Muscle of back (tissue), 11 donors: ENCODE data around the gene IFI44L. TPM values are rescaled to one million over a fixed set of nuclear protein-coding genes. Genes with fewer than 3 reads are reported as not detected.

Source experiments
- DNase-seq, 3 donors: peaks; one replicate each; pipeline versions ENCODE4 v3.0.0 to v3.0.0-alpha.2; 2013
- polyA plus RNA-seq, 10 donors: library from polyadenylated mRNA; unstranded; fragments of 120-200 nt; gene quantifications; one replicate each; pipeline ENCODE4 v1.2.1, GENCODE V29; 2013; ENCODE audit not compliant: insufficient read length in 10 of 10

IFI44L gene
- polyA plus RNA-seq, 10 donors = 1.4 to 3.0 (median 2.4) TPM

DNA sequence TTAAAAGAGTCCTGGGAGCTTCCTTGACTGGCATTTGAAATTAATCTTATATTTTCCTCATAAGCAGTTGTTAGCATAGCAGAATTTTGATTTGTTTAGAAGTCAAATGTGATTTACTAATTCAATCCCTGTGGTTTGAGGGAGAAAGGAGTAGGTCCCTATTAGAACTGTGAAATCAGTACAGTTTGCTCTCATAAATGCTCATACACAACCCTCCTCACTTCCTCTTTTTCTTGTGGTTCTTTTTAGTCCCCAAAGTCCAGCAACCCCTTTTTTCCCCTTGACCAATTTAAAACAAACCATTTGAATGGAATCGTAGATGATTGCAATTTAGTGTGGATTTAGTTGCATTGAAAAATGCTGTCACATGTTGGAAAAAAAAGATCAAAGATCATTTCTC lies 20.2 kb downstream of the IFI44L start:
- DNase-seq = no peak

DNA sequence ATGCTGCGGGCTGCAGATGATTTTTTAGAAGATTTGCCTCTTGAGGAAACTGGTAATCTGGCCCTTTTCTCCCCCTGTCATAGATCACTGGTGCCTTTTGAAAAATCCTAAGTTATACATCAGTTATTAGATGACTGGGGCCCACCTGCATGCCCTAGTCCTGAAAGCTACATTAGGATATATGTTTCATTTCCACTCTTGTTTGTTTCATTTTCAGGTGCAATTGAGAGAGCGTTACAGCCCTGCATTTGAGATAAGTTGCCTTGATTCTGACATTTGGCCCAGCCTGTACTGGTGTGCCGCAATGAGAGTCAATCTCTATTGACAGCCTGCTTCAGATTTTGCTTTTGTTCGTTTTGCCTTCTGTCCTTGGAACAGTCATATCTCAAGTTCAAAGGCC lies 21.3 kb downstream of the IFI44L start:
- DNase-seq = no peak

DNA sequence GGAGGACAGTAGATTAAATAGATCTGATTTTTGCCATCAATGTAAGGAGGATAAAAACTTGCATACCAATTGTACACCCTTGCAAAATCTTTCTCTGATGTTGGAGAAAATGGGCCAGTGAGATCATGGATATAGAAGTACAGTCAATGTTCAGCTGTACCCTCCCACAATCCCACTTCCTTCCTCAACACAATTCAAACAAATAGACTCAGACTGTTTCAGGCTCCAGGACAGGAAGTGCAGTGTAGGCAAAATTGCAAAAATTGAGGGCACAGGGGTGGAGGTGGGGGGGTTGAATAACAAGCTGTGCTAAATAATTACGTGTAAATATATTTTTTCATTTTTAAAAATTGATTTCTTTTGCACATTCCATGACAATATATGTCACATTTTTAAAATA lies 25.5 kb downstream of the IFI44L start:
- DNase-seq = no peak

DNA sequence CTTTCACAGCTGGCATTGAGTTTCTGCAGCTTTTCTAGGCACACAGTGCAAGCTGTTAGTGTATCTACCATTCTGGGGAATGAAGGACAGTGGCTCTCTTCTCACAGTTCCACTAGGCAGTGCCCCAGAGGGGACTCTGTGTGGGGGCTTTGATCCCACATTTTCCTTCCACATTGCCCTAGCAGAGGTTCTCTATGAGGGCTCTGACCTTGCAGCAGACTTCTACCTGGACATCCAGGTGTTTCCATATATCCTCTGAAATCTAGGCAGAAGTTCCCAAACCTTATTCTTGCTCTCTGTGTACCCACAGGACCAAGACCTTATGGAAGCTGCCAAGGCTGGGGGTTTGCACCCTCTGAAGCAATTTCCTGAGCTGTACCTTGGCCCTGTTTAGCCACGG lies 27.0 kb downstream of the IFI44L start:
- DNase-seq = no peak

DNA sequence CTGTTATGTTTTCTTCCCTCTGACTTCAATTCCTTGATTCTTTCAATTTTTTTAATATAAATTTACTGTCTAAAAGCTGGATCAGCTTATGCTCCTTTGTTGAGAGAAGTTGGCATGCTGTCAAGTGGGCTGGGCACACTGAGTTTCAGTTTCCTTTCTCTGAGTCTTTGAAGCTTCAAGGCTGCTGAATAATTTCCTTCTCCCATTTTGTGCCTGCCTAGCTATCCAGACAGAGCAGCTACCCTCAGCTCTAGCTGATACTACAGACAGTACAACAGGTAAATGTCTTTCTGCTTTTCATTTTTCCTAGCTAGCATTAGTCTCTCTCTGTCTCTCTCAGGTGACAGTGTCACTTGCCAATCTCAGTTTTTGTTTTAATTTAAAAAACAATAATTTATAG lies 29.4 kb downstream of the IFI44L start, which contains the start of gene IFI44:
Gene IFI44 (plus strand): TSS at position 204 of the 400 bp plus-strand sequence. CDS start 365 bp downstream, outside the sequence.
- DNase-seq = peak; percentile 79 to 89 (median 85)

DNA sequence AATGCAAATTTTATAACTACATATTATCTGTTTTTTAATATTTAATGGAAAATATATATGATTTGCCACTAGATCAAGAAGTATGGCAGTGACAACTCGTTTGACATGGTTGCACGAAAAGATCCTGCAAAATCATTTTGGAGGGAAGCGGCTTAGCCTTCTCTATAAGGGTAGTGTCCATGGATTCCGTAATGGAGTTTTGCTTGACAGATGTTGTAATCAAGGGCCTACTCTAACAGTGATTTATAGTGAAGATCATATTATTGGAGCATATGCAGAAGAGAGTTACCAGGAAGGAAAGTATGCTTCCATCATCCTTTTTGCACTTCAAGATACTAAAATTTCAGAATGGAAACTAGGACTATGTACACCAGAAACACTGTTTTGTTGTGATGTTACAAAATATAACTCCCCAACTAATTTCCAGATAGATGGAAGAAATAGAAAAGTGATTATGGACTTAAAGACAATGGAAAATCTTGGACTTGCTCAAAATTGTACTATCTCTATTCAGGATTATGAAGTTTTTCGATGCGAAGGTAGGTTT lies 29.9 kb downstream of the IFI44L start:
- DNase-seq = peak in 2 of 3 donors; percentile 15 to 59

DNA sequence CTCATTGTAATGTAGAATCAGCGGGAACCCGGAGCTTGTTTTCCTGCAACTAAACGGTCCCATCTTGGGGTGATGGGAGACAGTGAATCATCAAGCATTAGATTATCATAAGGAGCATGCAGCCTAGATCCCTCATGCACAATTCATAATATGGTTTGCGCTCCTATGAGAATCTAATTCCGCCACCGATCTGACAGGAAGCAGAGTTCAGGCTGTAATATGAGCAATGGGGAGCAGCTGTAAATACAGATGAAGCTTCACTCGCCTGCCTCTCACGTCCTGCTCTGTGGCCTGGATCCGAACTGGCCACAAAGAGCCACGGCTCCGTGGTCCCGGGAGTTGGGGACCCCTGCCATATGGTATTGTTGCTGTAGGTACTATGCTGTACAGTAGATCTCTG lies 31.0 kb downstream of the IFI44L start:
- DNase-seq = peak; percentile 32 to 77 (median 62)

DNA sequence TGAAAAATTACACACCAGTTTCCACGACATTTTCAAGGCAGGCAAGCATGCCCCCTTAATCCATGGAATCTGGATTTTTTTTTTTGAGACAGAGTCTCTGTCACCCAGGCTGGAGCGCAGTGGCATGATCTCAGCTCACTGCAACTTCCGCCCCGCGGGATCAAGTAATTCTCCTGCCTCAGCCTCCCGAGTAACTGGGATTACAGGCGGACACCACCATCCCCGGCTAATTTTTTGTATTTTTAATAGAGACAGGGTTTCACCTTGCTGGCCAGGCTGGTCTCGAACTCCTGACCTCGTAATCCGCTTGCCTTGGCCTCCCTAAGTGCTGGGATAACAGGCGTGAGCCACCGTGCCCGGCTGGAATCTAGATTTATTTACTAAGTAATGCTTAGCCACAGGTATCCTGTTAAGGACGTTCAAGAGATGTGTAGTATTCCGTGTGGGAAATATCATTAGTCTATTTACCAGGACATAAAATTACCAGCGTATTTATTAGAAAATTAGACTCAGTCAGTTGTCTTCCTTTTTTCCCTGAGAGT lies 31.8 kb downstream of the IFI44L start:
- no peak for DNase-seq

DNA sequence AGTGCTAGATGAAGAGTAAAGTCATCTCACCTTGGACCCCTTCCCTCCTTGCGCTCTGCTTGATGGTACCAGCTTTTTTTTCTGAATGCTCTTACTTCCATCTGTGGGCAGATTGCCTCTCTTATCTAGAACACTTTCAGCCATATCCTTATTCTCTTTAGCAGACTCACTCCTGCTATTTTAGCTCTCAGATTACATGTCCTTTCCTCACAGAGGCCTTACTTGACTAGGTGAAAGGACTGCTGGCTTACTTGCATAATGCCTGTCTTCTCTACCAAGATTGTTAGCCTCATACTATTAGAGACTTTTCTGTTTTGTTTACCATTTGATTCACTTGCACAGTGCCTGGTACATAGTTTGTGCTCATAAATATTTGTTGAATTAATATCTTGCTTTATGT lies 38.7 kb downstream of the IFI44L start:
- DNase-seq = no peak

DNA sequence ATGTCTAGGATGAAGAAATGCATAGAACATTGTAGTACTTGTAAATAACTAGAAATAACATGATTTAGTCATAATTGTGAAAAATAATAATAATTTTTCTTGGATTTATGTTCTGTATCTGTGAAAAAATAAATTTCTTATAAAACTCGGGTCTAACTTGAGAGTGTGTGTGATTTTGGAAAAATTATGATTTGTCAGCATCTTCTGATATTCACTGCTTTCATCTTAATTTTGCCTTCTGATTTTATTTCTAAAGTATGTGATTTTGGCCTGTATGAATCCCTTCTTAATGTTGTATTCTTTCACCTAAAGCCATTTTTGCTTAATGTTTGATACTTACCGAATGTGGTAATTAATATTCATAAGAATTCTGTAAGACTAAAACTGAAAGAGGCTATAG lies 43.7 kb downstream of the IFI44L start:
- DNase-seq = no peak

DNA sequence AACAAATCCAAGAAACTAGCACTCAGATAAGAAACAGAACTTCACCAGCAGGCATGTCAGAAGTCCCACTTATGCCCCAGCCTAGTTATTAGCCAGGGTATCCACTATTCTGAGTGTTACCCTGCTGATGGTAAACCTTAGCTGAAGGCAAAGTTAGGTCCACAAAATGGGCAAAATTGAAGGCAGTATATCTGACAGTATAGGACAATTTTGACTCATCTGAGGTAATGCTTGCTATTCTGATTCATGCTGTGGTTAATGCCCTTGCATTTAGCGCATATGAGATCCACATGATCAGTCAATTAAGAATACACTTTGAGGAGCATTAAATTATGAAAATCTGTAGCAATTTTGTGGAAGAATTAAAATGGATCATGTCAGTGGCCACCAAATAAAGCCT lies 44.5 kb downstream of the IFI44L start:
- no peak for DNase-seq

DNA sequence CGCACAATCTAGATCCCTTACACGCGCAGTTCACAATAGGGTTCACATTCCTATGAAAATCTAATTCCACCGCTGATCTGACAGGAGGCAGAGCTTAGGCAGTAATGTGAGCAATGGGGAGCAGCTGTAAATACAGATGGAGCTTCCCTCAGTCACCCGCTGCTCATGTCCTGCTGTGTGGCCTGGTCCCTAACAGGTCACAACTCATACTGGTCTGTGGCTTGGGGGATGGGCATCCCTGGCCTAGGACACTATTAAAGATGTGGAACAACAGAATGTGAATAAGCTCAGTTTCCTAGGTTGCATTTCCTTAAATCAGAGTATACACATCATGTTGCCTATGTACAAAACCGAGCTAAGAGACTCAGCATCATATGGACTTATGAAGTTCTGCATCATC lies 45.6 kb downstream of the IFI44L start:
- no peak for DNase-seq

DNA sequence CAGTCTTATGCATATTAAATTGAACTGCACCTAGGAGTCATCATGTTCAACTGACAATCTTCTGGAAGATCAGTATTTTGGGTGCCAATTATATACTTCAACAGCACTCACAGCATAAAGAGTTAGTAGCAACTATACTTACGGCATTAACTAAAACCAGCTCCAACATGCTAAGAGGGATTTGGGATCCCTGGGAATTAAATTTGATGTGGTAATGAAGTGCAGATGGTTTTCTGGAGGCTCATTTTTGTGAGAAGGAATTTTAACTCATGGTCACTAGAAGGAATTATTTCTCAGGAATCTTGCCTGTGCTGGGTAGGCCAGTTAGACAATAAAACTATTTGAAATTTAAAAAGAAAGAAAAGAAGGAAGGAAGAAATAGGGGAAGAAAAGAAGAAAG lies 47.7 kb downstream of the IFI44L start:
- DNase-seq = no peak

DNA sequence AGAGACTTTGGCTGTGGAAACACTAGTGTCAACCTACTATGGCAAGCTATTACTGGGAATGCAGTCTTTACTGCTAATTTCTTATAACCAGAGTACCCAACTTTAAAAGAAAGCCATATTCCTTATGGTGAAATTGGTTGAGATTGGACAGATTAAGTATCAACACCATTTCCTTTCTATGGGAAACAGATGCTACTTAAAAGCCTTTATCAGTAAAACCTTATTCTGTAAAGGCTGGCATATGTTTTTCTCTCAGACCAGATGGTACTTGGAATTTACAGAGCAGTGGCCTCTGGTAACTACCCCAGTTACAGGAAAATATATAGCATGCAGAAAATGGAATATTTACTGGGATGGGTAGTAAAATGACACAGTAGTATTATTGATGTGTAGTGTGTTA lies 48.2 kb downstream of the IFI44L start:
- no peak for DNase-seq

DNA sequence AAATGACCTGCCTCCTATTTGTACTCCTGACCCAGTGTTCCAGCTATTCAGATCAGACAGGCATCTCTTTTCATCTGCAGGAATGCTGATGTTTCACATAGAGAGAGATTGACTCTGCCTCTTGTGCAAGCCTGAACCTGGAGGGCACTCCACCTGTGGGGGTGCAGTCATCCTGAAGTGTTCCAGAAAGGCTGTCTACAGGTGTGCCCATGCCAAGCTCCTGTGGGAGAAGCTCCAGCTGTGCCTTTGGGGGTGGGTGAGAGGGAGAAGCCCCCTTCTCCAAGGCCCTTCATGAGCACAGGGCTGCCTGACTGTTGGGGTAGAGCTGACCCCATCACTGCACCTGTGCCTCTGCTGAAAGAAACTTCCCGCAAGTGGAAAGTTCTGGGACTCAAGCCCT lies 52.2 kb downstream of the IFI44L start:
- no peak for DNase-seq

DNA sequence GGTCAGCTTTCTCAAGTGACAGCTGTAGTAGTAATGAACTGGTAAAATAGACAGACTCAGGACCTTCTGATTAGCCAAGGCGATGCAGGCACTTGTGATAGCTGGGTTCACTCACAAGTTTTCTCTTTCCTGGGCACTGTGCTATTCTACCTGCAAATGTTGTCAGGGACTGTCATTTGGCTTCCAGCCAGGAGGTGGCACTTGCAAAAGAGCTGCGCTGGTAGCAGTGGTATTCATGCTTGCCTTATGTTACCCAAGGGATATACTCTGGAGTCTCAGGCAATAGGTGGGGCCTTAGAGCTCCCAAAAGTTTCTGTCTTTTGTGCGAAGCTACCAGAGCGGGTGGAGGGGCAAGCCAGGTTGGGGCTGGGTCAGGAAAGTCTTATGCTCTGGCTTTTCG lies 52.9 kb downstream of the IFI44L start:
- no peak for DNase-seq

DNA sequence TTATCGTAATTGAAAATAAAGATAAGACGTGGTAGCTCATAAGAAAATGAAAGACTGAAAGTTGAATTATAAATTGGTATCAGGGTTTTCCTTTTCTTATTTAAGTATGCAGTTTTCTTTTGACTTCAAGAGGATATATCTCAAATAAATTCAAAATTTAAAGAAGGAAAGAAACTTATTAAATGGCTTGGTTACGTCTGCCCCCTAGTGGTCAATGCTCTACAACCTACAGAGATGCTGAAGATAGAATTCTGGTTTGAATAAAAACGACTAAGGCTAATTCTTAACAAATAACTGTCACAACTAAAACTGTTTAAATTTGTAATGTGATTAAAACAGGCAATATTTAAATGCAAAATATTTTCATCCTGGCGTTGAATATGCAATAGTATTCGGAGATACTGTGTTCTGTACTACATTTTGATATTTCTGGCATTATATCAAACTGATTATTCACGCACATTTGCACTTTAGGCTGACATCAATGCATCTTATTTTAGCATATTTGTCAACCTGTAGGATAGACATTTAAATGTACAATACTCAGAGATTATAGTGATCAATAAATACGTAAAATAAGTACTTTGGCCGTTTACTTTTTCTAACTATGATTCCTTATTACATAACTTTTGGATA lies 56.2 kb downstream of the IFI44L start:
- peak; percentile 64 to 81 (median 68) for DNase-seq

DNA sequence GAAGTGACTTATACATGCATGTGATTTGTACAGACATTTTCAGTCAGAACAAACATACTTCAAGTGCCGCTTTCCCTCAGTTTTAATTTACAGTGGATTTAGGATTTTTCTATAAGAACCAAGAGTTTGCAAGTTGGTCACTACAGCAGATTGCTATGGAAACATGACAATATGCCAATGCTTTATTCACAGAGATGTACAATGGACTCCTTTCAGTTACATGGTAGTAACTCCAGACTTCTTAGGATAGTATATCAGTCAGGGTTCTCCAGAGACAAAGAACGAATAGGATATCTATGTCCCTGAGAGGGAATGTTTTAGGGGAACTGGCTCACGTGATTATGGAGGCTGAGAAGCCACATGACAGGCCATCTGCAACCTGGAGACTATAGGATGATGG lies 56.7 kb downstream of the IFI44L start:
- DNase-seq = peak in 1 of 3 donors; percentile 13

DNA sequence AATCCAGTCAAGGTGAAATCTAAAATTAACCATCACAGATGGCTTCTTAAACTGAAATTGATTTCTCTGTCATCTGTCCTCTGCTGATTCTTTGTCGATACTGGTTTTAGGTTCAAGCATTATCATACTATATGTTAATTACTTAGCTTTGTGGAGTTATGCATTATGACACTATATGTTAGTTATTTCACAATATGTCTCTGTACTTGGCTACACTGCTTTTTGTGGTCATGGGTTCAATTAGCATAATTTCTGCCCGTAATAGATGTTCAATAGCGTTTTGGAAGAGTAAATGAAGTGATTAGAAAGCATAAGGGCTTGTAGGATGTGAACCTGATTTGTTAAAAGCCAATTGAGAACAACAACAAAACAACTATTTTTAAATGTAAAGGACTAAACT lies 57.5 kb downstream of the IFI44L start:
- DNase-seq = no peak

DNA sequence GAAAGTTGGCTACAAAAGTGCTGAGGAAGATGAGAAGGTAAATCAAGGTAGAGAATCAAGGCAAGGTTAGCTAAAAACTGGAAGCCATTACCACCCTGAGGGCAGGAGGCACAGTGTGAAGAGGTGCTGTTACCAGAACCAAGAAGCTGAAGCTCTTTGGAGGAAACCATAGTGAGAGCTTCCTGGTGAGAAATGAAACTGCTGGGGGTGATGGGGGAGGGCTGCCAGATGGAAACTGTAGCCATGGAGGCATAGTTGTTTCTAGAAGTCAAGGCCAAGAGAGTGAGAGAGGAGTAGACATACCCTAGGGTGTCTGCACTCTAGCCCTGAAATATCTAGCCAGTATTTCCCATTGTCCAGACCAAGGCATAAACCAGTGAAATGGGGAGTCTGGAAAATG lies 58.1 kb downstream of the IFI44L start:
- no peak for DNase-seq

DNA sequence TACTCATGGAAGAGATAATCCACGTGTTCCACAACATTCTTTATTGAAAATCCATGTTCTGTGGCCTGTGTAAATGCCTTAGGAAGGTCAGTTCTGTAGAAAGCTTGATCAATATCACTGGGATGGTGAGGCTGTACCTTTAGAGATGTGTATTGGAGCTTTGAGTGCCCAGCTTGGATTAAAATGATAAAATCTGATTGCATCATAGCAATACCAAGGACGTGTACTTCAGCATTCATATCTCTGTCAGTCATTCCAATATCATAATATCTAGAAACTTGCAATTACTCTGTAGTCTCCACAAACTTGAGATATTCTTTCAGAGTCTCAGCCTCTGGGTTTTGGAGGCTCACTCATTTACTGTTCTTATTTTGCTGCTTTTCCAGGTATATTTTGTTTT lies 61.0 kb downstream of the IFI44L start:
- DNase-seq = no peak

DNA sequence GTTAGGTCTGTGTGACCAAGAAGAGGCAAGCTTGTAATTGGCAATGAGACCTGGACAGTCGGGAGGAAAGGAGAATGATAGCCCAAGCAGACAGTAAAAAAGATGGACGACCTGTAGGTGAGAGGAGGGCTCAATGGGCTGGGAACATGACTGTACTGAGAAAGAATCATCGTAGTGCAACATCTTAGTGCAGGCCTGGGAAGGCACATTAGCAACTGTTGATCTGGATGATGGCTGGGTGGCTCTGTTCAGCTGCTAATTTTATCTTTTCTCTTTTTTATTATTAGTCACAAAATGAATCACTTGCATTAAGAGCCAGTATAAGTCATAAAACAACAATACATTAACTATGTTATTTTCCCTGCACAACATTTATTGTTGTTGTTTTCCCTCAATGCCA lies 62.2 kb downstream of the IFI44L start:
- DNase-seq = no peak

DNA sequence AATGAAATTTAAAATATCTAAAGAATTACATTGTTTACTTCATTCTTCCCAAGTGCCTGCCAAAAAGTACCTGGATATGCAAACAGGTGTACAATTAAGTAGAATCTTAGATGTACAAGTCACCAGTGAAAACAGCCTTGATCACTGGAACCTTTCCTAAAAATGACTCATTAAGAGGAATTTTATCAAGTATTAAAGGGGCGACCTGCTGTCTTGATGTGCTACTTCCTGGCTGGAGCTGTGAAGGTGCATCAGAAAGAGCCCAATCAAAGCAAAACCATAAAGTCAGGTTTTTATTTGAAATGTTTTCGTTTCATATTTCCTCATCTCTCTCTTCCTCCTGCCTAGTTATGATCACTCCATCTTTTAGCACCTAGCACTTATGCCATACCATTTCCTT lies 62.8 kb downstream of the IFI44L start:
- no peak for DNase-seq

DNA sequence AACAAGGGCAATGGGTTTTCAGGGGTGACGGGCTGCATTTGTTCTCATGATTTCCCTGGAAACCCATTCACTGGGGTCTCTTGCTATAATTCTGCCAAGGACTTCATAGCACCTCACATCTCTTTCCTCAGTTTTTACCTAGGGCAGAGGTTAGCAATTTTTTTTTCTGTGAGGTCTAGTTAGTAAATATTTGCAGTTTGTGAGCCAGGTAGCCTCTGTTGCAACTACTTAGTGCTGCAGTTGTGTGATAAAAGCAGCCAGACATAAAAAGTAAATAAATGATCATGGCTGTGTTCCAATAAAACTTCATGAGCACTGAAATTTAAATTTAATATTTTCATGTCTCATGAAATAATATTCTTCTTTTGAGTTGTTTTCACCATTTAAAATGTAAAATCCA lies 67.1 kb downstream of the IFI44L start:
- DNase-seq = no peak
